ENCODE data around the gene SCG5.

The SCG5 gene

GRCh38 chr15:32746116-32746857, 104.8 kb downstream of the SCG5 start:
- H3K27me3 ChIP-seq (ENCODE audit: insufficient read depth, low read length): no peaks in the 10 kb centered on the region
- H3K4me1 ChIP-seq (ENCODE audit: insufficient read depth, low read length): 0 out of 2 replicates have a peak, but pooled peaks cover 4% of the 10 kb centered on the region
- 97% methylated on average over 4 of the region's 4 CpGs for WGBS
- no peak overlapping the region for H3K27ac ChIP-seq (ENCODE audit: low read depth, low read length)
- H3K9me3 ChIP-seq (ENCODE audit: insufficient read depth, low read depth, low read length): no peaks in the 10 kb centered on the region
- no peak overlapping the region for H3K9ac ChIP-seq (ENCODE audit: low read depth, low read length)
- no peak overlapping the region for H3K4me3 ChIP-seq (ENCODE audit: low read length)
- H3K36me3 ChIP-seq (ENCODE audit: insufficient read depth, low read length): no peaks in the 10 kb centered on the region

Measured in HUES64 (cell line).